Measurements from ENCODE around the gene CTNNBL1. TPM values are rescaled to one million over a fixed set of nuclear protein-coding genes. Genes with fewer than 3 reads are reported as not detected.

Gene CTNNBL1
- polyA plus RNA-seq, 6 donors from 2014 or later = 102 to 200 (median 125) TPM

DNA sequence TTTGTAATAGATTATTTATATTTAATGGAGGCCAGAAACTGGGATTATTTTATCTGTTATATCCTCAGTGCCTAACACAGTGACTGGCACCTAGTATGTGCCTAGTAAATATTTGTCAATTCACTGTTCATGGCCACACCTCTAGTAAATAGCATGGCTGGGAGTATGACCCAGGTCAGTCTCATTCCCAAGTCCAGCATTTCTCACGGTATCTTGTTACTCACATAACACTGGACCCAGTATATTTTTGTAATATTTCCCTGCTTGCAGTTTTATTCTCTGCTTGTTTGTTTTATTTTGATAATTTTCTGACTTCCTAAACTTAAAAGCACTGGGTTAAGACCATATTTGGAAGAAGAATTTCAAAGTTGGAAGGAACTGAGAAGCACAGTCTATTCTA, 47.7 kb downstream of the CTNNBL1 start:
- H3K9me3 Mint-ChIP-seq = peaks cover 0 to 5% (median 0%) of the 10 kb centered on the region in 7 donors
- peaks cover 33 to 37% of the 10 kb centered on the region in 2 donors for H3K36me3 Mint-ChIP-seq
- no peaks in the 10 kb centered on the region for H3K27me3 Mint-ChIP-seq
- H3K4me1 Mint-ChIP-seq = peaks cover 21 to 25% (median 23%) of the 10 kb centered on the region in 3 donors
- no peak for ATAC-seq (ENCODE audit: low read depth in 2 of 2)
- DNase-seq = no peak
- H3K27ac Mint-ChIP-seq = no peak overlapping the region
- H3K4me3 Mint-ChIP-seq = no peak overlapping the region

DNA sequence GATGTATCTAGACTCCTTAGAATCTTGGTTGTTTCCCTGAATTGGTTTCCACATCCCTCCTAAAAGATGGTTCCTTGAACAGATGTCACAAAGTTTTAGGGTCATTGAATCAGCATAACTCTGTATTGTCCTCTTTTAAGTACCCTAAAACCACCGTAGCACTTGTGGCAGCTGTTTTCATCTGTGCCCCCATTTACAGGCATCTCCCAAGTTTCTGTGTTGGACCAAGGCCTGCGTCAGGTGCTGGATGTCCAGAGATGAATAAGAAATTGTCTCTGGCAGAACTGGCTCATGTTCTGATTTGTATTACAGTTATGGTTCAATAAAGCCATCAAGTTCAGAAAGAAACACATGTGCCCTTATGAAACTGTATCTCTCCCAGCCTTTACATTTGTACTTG, 48.3 kb downstream of the CTNNBL1 start:
- DNase-seq (no peak), ATAC-seq (ENCODE audit: low read depth in 2 of 2) (no peak)
- Mint-ChIP-seq H3K27me3 (no peaks in the 10 kb centered on the region), H3K36me3 (peaks cover 36% of the 10 kb centered on the region in 2 donors), H3K4me1 (peaks cover 21 to 25% (median 23%) of the 10 kb centered on the region in 3 donors), H3K4me3 (no peak overlapping the region), H3K9me3 (peaks cover 0 to 5% (median 0%) of the 10 kb centered on the region in 7 donors), H3K27ac (peak overlapping the region in 2 of 6 donors; percentile 47 to 72)

DNA sequence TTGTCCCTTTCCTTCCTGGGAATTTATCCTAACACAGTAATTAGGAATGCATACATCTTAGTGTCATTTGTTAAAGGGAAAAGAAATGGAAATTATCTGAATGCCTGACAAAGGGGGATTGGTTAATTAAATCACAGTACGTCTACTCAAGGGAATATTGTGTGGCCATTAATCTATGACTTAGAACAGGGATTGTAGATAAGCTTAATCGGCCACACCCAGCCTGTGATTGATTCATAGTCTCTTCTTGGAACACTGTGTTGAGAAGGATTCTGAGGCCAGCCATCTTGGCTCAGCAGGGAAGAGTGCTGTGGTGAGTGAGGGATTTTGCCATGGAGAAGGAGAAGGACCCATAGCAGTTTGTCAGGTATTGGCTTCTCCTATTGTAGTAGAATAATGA, 50.5 kb downstream of the CTNNBL1 start:
- H3K36me3 Mint-ChIP-seq = peaks cover 14% of the 10 kb centered on the region in 2 donors
- no peaks in the 10 kb centered on the region for H3K27me3 Mint-ChIP-seq
- H3K27ac Mint-ChIP-seq = peak overlapping the region in 4 of 6 donors; percentile 1 to 67 (median 6)
- no peak overlapping the region for H3K4me3 Mint-ChIP-seq
- peaks cover 9 to 20% (median 14%) of the 10 kb centered on the region in 3 donors for H3K4me1 Mint-ChIP-seq
- DNase-seq (no peak), ATAC-seq (ENCODE audit: low read depth in 2 of 2) (no peak)
- no peaks in the 10 kb centered on the region for H3K9me3 Mint-ChIP-seq

DNA sequence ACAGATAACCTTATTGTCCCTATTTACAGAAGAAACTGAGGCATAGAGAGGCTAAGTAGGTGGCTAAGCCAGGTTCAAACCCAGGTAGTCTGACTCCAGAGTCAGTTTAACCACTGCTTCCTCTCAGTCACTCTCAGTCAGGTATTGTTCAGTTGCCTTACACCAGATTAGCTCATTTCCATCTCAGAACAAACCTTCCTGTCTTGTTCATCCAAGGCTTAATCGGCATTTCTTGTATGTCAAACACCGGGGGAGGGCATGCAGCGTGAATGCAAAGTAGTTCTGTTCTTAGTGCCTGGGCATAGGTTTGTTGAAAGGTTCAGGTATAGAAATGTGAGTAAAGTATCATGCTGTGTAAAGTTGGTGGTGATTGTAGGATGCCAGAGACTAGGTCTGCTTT, 51.7 kb downstream of the CTNNBL1 start:
- peak; percentile 3 for DNase-seq
- Mint-ChIP-seq H3K27ac (peak overlapping the region in 5 of 6 donors; percentile 22 to 87 (median 47)), H3K27me3 (no peaks in the 10 kb centered on the region), H3K36me3 (peaks cover 8 to 17% of the 10 kb centered on the region in 2 donors), H3K4me1 (peaks cover 6 to 30% (median 21%) of the 10 kb centered on the region in 3 donors), H3K9me3 (no peaks in the 10 kb centered on the region), H3K4me3 (peak overlapping the region in 1 of 8 donors; percentile 17)
- peak in 1 of 2 donors; percentile 75 for ATAC-seq (ENCODE audit: low read depth in 2 of 2)

DNA sequence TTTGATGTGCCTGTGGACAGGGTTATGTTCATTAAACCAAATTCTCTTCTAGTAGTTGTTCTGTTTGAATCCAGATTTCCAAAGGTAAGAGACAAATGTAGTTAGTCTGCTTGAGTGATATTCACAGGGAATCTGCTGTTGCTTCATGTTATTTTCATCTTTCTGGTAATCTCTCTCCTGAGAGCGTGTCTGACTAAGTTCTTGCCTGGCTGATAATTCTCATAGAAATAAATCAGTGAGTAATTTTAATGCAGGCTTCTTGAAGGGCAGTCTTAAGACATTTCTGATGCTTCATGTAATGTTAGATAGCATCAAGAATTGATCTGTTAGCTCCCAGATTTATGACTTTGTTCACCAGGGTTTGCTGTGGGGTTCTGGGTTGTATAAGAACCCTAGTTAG, 54.2 kb downstream of the CTNNBL1 start:
- Mint-ChIP-seq H3K4me3 (no peak overlapping the region), H3K27me3 (no peaks in the 10 kb centered on the region), H3K4me1 (peaks cover 6 to 34% (median 21%) of the 10 kb centered on the region in 3 donors), H3K36me3 (peaks cover 15 to 27% of the 10 kb centered on the region in 2 donors), H3K9me3 (no peaks in the 10 kb centered on the region), H3K27ac (peak overlapping the region in 3 of 6 donors; percentile 44 to 78 (median 62))
- no peak for ATAC-seq (ENCODE audit: low read depth in 2 of 2)
- no peak for DNase-seq

DNA sequence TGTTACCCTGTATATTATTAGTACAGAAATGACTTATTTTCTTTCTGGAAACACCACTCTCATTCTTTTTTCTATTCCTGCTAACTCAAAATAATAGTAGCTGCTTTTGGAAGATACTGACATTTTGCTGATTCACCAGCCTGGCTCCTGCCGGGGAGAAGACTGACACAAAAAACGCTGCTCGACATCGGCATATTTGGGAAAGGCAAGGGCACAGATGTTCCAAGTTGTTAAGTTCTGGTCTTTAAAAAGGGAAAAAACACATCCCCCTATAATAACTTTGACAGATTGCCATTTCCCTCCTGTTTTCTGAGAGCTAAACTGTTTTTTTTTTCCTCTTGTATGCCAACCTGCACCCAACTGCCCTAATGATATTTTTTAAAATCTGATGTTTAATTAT, 55.4 kb downstream of the CTNNBL1 start:
- DNase-seq (no peak), ATAC-seq (ENCODE audit: low read depth in 2 of 2) (no peak)
- Mint-ChIP-seq H3K4me1 (peaks cover 4 to 34% (median 19%) of the 10 kb centered on the region in 3 donors), H3K27me3 (no peaks in the 10 kb centered on the region), H3K27ac (peak overlapping the region in 2 of 6 donors; percentile 36 to 58), H3K9me3 (no peaks in the 10 kb centered on the region), H3K36me3 (peaks cover 15 to 30% of the 10 kb centered on the region in 2 donors), H3K4me3 (no peak overlapping the region)

DNA sequence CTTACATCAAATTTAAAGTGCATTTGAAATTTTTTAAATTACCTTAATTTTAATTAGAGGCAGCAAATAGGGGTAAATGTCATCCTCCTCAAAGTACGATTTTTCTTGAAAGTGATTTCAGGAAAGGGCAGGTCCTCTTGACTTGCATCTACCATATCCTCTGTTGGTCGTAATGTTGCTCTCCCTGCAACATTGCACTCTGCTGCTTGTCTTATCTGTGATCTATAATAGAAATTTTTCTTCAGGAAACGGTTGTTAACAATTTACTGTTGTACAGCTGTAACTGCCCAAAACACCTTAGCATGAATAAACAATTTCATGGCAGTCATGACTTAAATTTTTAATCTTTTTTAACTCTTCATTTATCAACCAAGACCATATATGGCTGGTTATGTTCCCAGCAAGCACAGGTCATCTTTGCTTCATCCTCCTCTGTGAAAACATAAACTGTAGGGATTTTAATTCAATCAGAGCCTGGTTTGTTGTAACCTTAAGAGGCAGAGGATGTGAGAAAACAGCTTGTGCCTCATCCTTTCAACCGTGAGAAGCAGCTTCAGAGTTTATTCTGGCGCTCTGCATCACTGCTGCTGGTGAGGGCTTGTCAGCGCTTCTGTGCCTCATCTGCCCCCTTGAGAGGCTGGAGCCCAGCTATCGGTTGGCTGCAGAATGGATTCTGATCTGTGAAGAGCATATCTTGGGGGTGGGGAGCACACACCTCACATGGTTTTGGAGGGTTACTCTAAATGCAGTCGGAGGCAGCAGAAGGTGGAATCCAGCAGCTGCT, 56.0 kb downstream of the CTNNBL1 start:
- Mint-ChIP-seq H3K27me3 (no peaks in the 10 kb centered on the region), H3K9me3 (no peaks in the 10 kb centered on the region), H3K36me3 (peaks cover 15 to 30% of the 10 kb centered on the region in 2 donors), H3K27ac (peak overlapping the region in 4 of 6 donors; percentile 36 to 76 (median 60)), H3K4me1 (peaks cover 0 to 34% (median 15%) of the 10 kb centered on the region in 3 donors), H3K4me3 (peak overlapping the region in 1 of 8 donors; percentile 5)
- peak; percentile 42 to 76 for ATAC-seq (ENCODE audit: low read depth in 2 of 2)
- DNase-seq = peak; percentile 9

DNA sequence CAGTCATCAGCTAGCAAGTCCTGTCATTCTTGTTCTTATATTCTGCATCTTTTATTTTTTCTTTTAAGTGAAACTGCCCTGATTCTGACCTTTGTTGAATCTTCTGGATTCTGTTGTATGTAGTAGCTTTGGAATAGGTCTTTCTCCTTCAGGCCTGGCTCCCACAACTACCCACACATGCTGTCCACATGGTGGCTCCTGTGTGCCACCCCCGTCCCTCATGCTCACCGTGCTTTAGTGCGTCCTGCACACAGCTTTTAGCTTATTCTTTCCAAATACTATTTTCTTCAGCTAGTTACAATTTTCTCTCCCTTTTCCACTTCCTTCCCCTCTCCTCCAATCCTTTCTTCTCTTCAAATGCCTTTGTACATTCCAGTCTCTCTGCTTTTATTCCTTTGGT, 61.8 kb downstream of the CTNNBL1 start:
- H3K4me1 Mint-ChIP-seq = peaks cover 11 to 34% (median 21%) of the 10 kb centered on the region in 3 donors
- H3K9me3 Mint-ChIP-seq = no peaks in the 10 kb centered on the region
- peak overlapping the region in 3 of 6 donors; percentile 7 to 64 (median 27) for H3K27ac Mint-ChIP-seq
- peaks cover 15 to 51% of the 10 kb centered on the region in 2 donors for H3K36me3 Mint-ChIP-seq
- H3K27me3 Mint-ChIP-seq = no peaks in the 10 kb centered on the region
- DNase-seq (no peak), ATAC-seq (ENCODE audit: low read depth in 2 of 2) (no peak)
- H3K4me3 Mint-ChIP-seq = no peak overlapping the region

DNA sequence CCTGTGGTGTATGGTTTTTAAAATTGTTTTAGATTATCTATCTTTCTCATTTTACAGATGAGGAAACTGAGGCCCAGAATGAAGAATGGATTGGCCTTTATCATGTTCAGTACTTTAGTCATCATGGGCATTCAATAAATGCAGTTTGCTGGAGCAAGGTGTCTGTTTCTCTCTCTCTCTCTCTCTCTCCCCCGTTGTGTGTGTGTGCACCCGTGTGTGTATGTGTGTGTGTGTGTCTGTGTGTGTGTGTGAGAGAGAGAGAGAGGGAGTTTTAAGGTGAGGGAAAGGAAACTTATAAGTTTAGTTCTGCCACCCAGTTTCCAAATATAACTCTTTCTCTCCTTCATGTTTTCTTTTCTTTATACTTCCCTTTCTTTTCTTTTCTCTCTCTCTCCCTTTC, 62.4 kb downstream of the CTNNBL1 start:
- peaks cover 12 to 53% of the 10 kb centered on the region in 2 donors for H3K36me3 Mint-ChIP-seq
- H3K9me3 Mint-ChIP-seq = no peaks in the 10 kb centered on the region
- peak overlapping the region in 4 of 6 donors; percentile 56 to 82 (median 64) for H3K27ac Mint-ChIP-seq
- peaks cover 11 to 31% (median 21%) of the 10 kb centered on the region in 3 donors for H3K4me1 Mint-ChIP-seq
- no peaks in the 10 kb centered on the region for H3K27me3 Mint-ChIP-seq
- ATAC-seq (ENCODE audit: low read depth in 2 of 2) (no peak), DNase-seq (no peak)
- H3K4me3 Mint-ChIP-seq = peak overlapping the region in 2 of 8 donors; percentile 23 to 54

DNA sequence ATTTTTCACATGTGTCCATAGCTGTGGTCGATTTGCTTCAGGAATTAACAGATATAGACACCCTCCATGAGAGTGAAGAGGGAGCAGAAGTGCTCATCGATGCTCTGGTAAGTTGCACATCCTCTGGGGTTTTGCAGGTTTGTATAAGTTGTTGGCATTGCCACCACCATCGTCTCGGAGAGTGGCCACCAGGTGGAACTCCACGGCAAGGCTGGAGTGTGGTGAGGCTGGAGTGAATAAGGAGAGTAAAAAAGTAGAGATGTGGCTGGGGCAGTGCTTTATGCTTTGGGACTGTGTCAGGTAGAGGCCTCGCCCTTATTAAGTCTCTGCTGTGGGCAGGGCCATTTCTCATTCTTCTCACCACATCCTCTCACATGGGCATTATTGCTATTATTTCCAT, 63.7 kb downstream of the CTNNBL1 start:
- Mint-ChIP-seq H3K4me1 (peaks cover 15 to 33% (median 26%) of the 10 kb centered on the region in 3 donors), H3K4me3 (no peak overlapping the region), H3K9me3 (no peaks in the 10 kb centered on the region), H3K27ac (peak overlapping the region in 4 of 6 donors; percentile 5 to 96 (median 48)), H3K36me3 (peaks cover 8 to 56% of the 10 kb centered on the region in 2 donors), H3K27me3 (no peaks in the 10 kb centered on the region)
- no peak for DNase-seq
- ATAC-seq (ENCODE audit: low read depth in 2 of 2) = no peak

DNA sequence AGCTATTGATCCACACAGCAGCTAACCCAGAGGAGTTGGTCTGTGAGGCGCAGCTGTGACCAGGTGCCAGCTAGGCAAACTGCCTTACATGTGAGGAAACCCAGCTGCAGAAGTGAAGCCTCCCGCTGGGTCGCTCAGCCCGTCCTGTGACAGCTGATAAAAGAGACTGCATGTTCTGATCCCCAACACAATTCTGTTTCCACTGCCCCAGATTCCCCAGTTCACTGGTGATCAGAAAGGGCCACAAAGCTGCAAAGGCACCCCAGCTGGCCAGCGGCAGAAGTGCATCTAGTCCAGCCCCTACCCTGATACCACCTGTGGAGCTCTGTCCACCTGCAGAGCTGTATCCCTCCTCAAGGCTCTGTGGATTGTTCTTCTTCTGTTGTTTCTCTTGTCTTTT, 64.5 kb downstream of the CTNNBL1 start:
- H3K36me3 Mint-ChIP-seq = peaks cover 8 to 56% of the 10 kb centered on the region in 2 donors
- DNase-seq (no peak), ATAC-seq (ENCODE audit: low read depth in 2 of 2) (no peak)
- H3K4me3 Mint-ChIP-seq = no peak overlapping the region
- H3K27me3 Mint-ChIP-seq = no peaks in the 10 kb centered on the region
- H3K4me1 Mint-ChIP-seq = peaks cover 15 to 33% (median 26%) of the 10 kb centered on the region in 3 donors
- no peaks in the 10 kb centered on the region for H3K9me3 Mint-ChIP-seq
- H3K27ac Mint-ChIP-seq = peak overlapping the region in 2 of 6 donors; percentile 20 to 77

DNA sequence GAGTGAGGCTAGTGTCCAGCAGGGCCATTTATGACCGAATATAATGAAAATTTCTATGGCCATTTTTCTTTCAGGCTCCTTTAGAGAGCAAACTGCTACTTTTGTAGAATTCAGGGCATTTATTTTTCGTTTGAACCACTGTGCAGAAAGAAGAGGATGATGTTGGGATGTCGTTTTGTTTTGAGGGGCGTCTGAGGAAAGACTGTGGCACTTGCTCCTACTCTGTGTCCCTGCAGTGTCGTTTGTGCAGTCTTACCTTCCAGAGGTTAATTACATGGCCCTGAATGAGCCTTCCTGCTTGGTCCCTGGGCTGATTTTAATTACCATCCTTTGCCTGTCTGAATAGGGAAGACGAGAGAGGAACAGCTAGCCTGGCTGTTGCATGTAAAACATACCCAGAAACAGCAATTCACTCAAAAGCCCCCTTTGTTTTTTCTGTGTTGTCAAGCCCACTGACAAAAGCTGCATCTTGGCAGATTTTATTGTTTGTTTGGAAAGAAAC, 65.3 kb downstream of the CTNNBL1 start:
- H3K27ac Mint-ChIP-seq = no peak overlapping the region
- H3K4me3 Mint-ChIP-seq = peak overlapping the region in 1 of 8 donors; percentile 54
- H3K9me3 Mint-ChIP-seq = no peaks in the 10 kb centered on the region
- ATAC-seq (ENCODE audit: low read depth in 2 of 2) (no peak), DNase-seq (no peak)
- H3K4me1 Mint-ChIP-seq = peaks cover 15 to 33% (median 26%) of the 10 kb centered on the region in 3 donors
- H3K27me3 Mint-ChIP-seq = no peaks in the 10 kb centered on the region
- peaks cover 8 to 58% of the 10 kb centered on the region in 2 donors for H3K36me3 Mint-ChIP-seq

DNA sequence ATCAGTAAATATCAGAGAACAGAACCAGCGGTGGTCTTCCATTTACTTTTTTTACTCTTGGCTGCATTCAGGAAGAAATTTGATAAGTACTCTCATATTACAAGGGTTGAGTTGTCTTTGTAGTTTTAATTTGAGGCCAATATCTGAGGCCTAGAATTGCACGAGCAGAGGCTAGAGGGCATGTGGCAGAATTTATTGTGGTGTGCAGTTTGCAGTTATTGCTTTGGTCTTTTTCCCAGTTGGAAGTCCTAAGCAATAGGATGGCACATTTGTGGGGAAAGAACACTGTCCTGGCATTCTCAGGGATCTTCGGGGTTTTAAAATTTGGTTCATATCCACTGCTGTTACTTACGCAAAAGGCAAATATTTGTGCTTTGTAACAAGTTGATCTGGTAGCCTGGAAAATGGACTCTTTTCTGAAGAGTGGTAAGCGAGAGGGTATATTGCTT, 66.0 kb downstream of the CTNNBL1 start:
- Mint-ChIP-seq H3K27ac (no peak overlapping the region), H3K4me1 (peaks cover 15 to 33% (median 26%) of the 10 kb centered on the region in 3 donors), H3K4me3 (no peak overlapping the region), H3K9me3 (no peaks in the 10 kb centered on the region), H3K27me3 (no peaks in the 10 kb centered on the region), H3K36me3 (peaks cover 8 to 59% of the 10 kb centered on the region in 2 donors)
- no peak for DNase-seq
- ATAC-seq (ENCODE audit: low read depth in 2 of 2) = no peak

Data from naive B cell (primary cell).